Camera-type eye (tissue), 1 donor: ENCODE data around the gene ZDHHC17. TPM values are rescaled to one million over a fixed set of nuclear protein-coding genes. Genes with fewer than 3 reads are reported as not detected.

Experiments used
- total RNA-seq: library from RNA; depleted of rRNA; stranded (reverse); fragments of >200 nt; gene quantifications from one replicate; pipeline ENCODE4 v1.2.3, GENCODE V29; 2014

ZDHHC17 gene
- 147 TPM for total RNA-seq

GRCh38 chr12:76763746-76764675 is at the start of gene ZDHHC17:
Gene ZDHHC17 (plus strand): TSS chr12:76764115. CDS start chr12:76764237, 122 bp downstream.

GRCh38 chr12:76878899-76879709 is 115.2 kb downstream of the ZDHHC17 start, which contains the start of gene CSRP2:
Gene CSRP2 (minus strand): TSS chr12:76879019. CDS start chr12:76866260, 12,759 bp downstream.

Other genes starting within 250 kb of the ZDHHC17 start
- 124 TPM for gene OSBPL8, start 204.3 kb upstream of the ZDHHC17 start, total RNA-seq
- 114 TPM for gene CSRP2, start 114.9 kb downstream of the ZDHHC17 start, total RNA-seq